ENCODE data around the gene CSMD2.

The CSMD2 gene

DNA sequence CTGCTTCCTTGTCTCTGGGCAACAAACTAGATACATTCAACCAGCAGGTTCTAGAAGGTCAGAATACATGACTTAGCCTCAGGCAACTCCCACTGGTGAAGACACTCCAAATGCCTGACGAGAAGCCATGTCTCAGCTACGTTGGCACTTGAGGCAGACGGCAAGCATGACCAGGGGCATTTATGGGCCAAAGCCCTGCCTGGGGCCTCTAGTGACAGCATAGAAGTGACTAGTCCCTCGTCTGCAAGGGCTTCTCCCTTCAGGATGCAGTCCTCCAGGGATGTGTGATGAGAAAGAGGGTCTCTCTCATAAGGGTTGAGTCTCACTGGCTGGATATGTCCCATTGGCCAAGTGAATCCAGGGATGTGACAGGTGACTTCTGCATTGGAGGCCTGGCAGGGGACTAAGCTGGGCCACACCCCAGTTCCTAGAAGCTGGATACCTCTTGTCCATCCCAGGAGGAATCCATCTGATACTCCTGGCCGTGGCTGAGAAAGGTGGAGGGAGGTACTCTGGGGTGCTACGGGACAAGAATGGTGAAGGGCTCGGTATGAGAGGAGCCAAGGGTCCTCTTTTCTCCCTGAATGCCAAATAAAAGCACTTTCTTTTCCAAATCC is 449.7 kb downstream of the CSMD2 start:
- POLR2A ChIA-PET, result no interaction called here

DNA sequence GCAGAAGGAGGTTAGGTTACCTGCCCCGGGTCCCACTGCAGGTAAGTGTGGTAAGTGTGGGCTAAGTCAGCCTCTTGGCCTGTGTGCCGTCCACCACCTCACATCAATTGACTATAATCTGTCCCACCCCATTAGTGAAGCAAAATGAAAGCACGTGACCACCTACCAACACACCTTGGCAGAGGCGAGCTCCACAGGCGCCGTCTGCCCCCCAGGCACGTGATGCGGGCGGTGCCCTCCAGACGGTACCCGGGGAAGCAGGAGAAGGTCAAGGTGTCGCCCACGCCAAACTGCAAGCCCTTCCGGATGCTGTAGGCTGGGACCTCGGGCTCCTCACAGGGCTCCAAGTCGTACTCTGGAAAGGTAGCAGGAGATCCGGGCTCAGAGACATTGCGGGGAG is 450.6 kb downstream of the CSMD2 start:
- DNase-seq (ENCODE audit: extremely low spot score), result no peak
- POLR2A ChIA-PET, result no interaction called here
- TF ChIP-seq, protein P1, sequence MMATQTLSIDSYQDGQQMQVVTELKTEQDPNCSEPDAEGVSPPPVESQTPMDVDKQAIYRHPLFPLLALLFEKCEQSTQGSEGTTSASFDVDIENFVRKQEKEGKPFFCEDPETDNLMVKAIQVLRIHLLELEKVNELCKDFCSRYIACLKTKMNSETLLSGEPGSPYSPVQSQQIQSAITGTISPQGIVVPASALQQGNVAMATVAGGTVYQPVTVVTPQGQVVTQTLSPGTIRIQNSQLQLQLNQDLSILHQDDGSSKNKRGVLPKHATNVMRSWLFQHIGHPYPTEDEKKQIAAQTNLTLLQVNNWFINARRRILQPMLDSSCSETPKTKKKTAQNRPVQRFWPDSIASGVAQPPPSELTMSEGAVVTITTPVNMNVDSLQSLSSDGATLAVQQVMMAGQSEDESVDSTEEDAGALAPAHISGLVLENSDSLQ (IDR thresholded peaks at IDR 0.05), result no peak
- no peak for TF ChIP-seq BHLHE40 (IDR thresholded peaks at IDR 0.05; ENCODE audit: borderline replicate concordance)
- no peak for TF ChIP-seq ARNT (IDR thresholded peaks at IDR 0.05)
- no peak for TF ChIP-seq SUZ12 (IDR thresholded peaks at IDR 0.05)
- TF ChIP-seq CTBP1 (IDR thresholded peaks at IDR 0.05; ENCODE audit: borderline replicate concordance), result no peak
- no peak for TF ChIP-seq L3MBTL2 (conservative IDR thresholded peaks at IDR 0.05)
- TF ChIP-seq NFRKB (IDR thresholded peaks at IDR 0.05), result no peak
- TF ChIP-seq FOXK2 (IDR thresholded peaks at IDR 0.05), result no peak
- TF ChIP-seq TARDBP (IDR thresholded peaks at IDR 0.05), result no peak
- TF ChIP-seq HDGF (IDR thresholded peaks at IDR 0.05; ENCODE audit: borderline replicate concordance), result no peak
- TF ChIP-seq ZNF384 (IDR thresholded peaks at IDR 0.05), result no peak
- TF ChIP-seq ELF4 (IDR thresholded peaks at IDR 0.05), result no peak
- CTCF ChIA-PET, result no interaction called here

More for the DNA sequence above, 449.7 kb downstream of the CSMD2 start:
- DNase-seq (ENCODE audit: extremely low spot score), result no peak
- TF ChIP-seq, protein P1 (IDR thresholded peaks at IDR 0.05), result no peak
- TF ChIP-seq FOXM1 (IDR thresholded peaks at IDR 0.05; ENCODE audit: borderline replicate concordance), result no peak
- TF ChIP-seq TARDBP (IDR thresholded peaks at IDR 0.05), result no peak
- no peak for TF ChIP-seq BHLHE40 (IDR thresholded peaks at IDR 0.05; ENCODE audit: borderline replicate concordance)
- no peak for TF ChIP-seq L3MBTL2 (conservative IDR thresholded peaks at IDR 0.05)
- TF ChIP-seq NFRKB (IDR thresholded peaks at IDR 0.05), result no peak
- no peak for TF ChIP-seq ZNF384 (IDR thresholded peaks at IDR 0.05)
- no peak for TF ChIP-seq SUZ12 (IDR thresholded peaks at IDR 0.05)
- TF ChIP-seq LEF1 (IDR thresholded peaks at IDR 0.05; ENCODE audit: borderline replicate concordance), result no peak
- TF ChIP-seq ELF4 (IDR thresholded peaks at IDR 0.05), result no peak
- no peak for TF ChIP-seq FOXK2 (IDR thresholded peaks at IDR 0.05)
- no peak for TF ChIP-seq ARNT (IDR thresholded peaks at IDR 0.05)
- no peak for TF ChIP-seq FOXA1 (IDR thresholded peaks at IDR 0.05)
- no peak for TF ChIP-seq SP1 (IDR thresholded peaks at IDR 0.05)
- TF ChIP-seq HDGF (IDR thresholded peaks at IDR 0.05; ENCODE audit: borderline replicate concordance), result no peak
- TF ChIP-seq CTBP1 (IDR thresholded peaks at IDR 0.05; ENCODE audit: borderline replicate concordance), result no peak
- CTCF ChIA-PET, result no interaction called here

DNA sequence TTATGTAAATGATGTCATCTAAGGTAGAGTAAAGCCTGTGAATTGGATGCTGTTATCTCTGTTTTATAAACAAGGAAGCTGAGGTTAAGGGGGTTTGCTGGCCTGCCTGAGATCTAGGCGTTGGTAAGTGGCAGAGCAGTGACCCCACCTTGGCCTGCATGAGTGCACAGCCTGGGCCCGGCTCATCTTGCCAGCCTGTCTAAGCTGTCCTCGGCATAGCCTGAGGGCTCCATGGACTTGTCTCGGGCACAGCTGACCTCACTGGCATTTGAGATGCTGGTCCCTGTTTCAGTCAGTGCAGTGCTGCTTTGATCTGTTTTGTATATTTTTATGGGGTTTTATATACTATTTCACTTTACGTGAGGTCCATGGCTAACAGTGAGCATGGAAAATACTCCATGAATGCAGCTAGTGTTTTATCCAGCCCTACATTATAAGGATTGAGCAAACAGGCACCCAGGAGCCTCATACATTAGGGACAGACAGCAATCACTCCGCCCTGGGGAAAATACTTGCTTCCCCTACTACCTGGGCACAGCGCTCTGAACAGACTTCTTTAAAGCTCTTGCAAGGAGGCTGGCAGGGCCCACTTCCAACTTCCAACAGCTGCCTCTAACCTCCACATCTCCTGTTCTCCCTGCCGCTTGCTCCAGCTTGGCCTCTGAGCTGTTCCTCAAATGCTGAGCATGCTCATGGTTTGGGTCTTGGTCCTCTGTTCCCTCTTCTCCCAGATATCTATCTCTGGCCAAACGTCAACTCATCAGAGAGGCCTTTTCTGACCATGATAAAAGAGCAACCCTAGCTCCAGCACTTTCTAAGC is 451.8 kb downstream of the CSMD2 start:
- no peak for DNase-seq (ENCODE audit: extremely low spot score)
- POLR2A ChIA-PET, result interaction anchor here (1.0 kb wide), 1 partner anchor 10 kb away, joined by 3 read pairs; no protein-coding TSS in a partner anchor
- TF ChIP-seq BHLHE40 (IDR thresholded peaks at IDR 0.05; ENCODE audit: borderline replicate concordance), result no peak
- TF ChIP-seq HDGF (IDR thresholded peaks at IDR 0.05; ENCODE audit: borderline replicate concordance), result no peak
- TF ChIP-seq LEF1 (IDR thresholded peaks at IDR 0.05; ENCODE audit: borderline replicate concordance), result no peak
- TF ChIP-seq, protein P1 (IDR thresholded peaks at IDR 0.05), result no peak
- TF ChIP-seq FOXM1 (IDR thresholded peaks at IDR 0.05; ENCODE audit: borderline replicate concordance), result no peak
- TF ChIP-seq L3MBTL2 (conservative IDR thresholded peaks at IDR 0.05), result no peak
- no peak for TF ChIP-seq ELF4 (IDR thresholded peaks at IDR 0.05)
- no peak for TF ChIP-seq NFRKB (IDR thresholded peaks at IDR 0.05)
- TF ChIP-seq ARNT (IDR thresholded peaks at IDR 0.05), result no peak
- no peak for TF ChIP-seq CTBP1 (IDR thresholded peaks at IDR 0.05; ENCODE audit: borderline replicate concordance)
- TF ChIP-seq FOXA1 (IDR thresholded peaks at IDR 0.05), result no peak
- TF ChIP-seq FOXK2 (IDR thresholded peaks at IDR 0.05), result no peak
- no peak for TF ChIP-seq SUZ12 (IDR thresholded peaks at IDR 0.05)
- no peak for TF ChIP-seq TARDBP (IDR thresholded peaks at IDR 0.05)
- TF ChIP-seq SP1 (IDR thresholded peaks at IDR 0.05), result no peak
- no peak for TF ChIP-seq ZNF384 (IDR thresholded peaks at IDR 0.05)
- CTCF ChIA-PET, result no interaction called here

DNA sequence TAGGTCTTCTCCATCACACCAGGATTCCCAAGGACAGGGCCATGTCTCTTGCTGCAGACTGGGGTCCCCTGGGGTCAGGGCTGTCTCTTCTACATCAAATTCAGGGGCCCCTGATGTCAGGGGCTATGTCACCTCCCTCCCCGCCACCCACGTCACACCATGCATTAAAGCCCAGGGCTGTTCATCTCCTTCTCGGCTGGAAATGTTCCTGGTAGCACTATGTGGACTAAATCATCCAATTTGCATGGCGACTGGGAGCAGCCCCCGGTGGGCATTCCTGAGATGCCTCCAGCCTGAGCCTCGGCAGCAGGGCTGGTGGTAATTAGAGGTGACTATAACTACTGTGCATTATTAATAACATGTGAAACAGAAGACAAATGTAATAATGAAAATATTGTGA is 452.8 kb downstream of the CSMD2 start:
- TF ChIP-seq SUZ12 (IDR thresholded peaks at IDR 0.05) (no peak), ARNT (IDR thresholded peaks at IDR 0.05) (no peak), HDGF (IDR thresholded peaks at IDR 0.05; ENCODE audit: borderline replicate concordance) (no peak), CTBP1 (IDR thresholded peaks at IDR 0.05; ENCODE audit: borderline replicate concordance) (no peak), FOXM1 (IDR thresholded peaks at IDR 0.05; ENCODE audit: borderline replicate concordance) (no peak), LEF1 (IDR thresholded peaks at IDR 0.05; ENCODE audit: borderline replicate concordance) (no peak), BHLHE40 (IDR thresholded peaks at IDR 0.05; ENCODE audit: borderline replicate concordance) (no peak), ZNF384 (IDR thresholded peaks at IDR 0.05) (no peak), NFRKB (IDR thresholded peaks at IDR 0.05) (no peak)
- ChIA-PET POLR2A (interaction anchor here (1.0 kb wide), 1 partner anchor 9 kb away, joined by 3 read pairs; no protein-coding TSS in a partner anchor), CTCF (interaction anchor here (0.5 kb wide), 1 partner anchor 1148 kb away, joined by 3 read pairs; no protein-coding TSS in a partner anchor)
- no peak for DNase-seq (ENCODE audit: extremely low spot score)

DNA sequence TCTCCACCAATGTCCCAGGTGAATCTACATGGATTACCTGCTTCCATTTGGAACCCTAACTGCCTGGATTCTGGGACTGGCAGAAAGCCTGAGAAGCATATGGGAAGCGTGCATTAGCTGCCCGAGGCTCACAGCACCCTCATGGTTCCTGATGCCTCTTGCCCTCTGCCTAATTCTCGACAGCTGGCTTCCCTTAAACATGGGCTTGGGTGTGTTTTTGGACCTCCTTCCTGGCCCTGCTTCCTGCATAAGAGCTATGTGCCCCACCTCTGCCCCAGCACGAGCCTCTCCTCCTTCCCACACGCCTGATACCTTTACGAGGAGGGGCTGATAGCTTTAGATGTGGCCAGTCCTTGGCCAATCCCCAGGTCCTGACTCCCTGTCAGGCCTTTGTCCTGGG is 453.5 kb downstream of the CSMD2 start:
- ChIA-PET CTCF (interaction anchor here (0.5 to 0.6 kb wide), 2 partner anchors 117 to 1149 kb away, joined by 3 read pairs; no protein-coding TSS in a partner anchor), POLR2A (no interaction called here)
- no peak for TF ChIP-seq LEF1 (IDR thresholded peaks at IDR 0.05; ENCODE audit: borderline replicate concordance)
- DNase-seq (ENCODE audit: extremely low spot score), result no peak

All from HEK293T (cell line).